K562 (cell line): ENCODE measurements around the gene MBNL2.

ENCODE experiments used
- ELF4 ChIP-seq: fragments of 450-650 bp; formaldehyde crosslinking; IDR thresholded peaks from 2 replicates; pipeline ENCODE4 v1.4.0; 2022; ENCODE audit warnings: missing genetic modification characterization
- IRF2 ChIP-seq: sonication (generic); formaldehyde crosslinking; IDR thresholded peaks from 2 replicates; pipeline ENCODE4 v1.8.1; 2022; ENCODE audit warnings: mild to moderate bottlenecking, missing genetic modification reagents
- NFIC ChIP-seq: fragments of 450-650 bp; IDR thresholded peaks from 2 replicates; pipeline ENCODE4 v1.6.1; 2017; ENCODE audit warnings: mild to moderate bottlenecking, inconsistent platforms
- POLR2H ChIP-seq: IDR thresholded peaks from 2 replicates; pipeline ENCODE4 v1.6.1; 2016; ENCODE audit warnings: missing genetic modification characterization, low read depth, mild to moderate bottlenecking, control low read depth, missing compliant biosample characterization, moderate library complexity
- TCF7 ChIP-seq: sonication (generic); IDR thresholded peaks from 2 replicates; pipeline ENCODE4 v1.6.1; 2016; ENCODE audit warnings: antibody characterized with exemption, borderline replicate concordance
- ZBTB7A ChIP-seq: IDR thresholded peaks from 2 replicates; pipeline ENCODE4 v1.6.1; 2011; ENCODE audit warnings: low read depth, mild to moderate bottlenecking, low read length, moderate library complexity, borderline replicate concordance; ENCODE audit not compliant: control insufficient read depth
- TF ChIP-seq, protein P1 (sequence below), 3 experiments: IDR thresholded peaks in 2 of 3; conservative IDR thresholded peaks in 1 of 3; 2 replicates each; pipeline ENCODE4 v1.5.1; 2011 to 2012; ENCODE audit warnings: low read length in 3 of 3, mild to moderate bottlenecking in 3 of 3, control low read depth in 2 of 3, improper control_type of control experiment in 1 of 3, inconsistent platforms in 1 of 3, low read depth in 1 of 3, mixed read lengths in 1 of 3, moderate library complexity in 1 of 3; ENCODE audit not compliant: insufficient read depth in 2 of 3
- TF ChIP-seq, protein P2 (sequence below): sonication (generic); formaldehyde crosslinking; IDR thresholded peaks from 2 replicates; pipeline ENCODE4 v1.8.1; 2023; ENCODE audit warnings: mild to moderate bottlenecking, missing genetic modification reagents
- TF ChIP-seq, protein P3 (sequence below): fragments of 450-650 bp; IDR thresholded peaks from 2 replicates; pipeline ENCODE4 v1.6.1; 2017; ENCODE audit warnings: antibody characterized with exemption
- TF ChIP-seq, protein P4 (sequence below): fragments of 450-650 bp; conservative IDR thresholded peaks from 2 replicates; pipeline ENCODE4 v1.6.1; 2016; ENCODE audit warnings: missing genetic modification characterization, low read depth, mild to moderate bottlenecking, control low read depth, missing compliant biosample characterization

DNA sequence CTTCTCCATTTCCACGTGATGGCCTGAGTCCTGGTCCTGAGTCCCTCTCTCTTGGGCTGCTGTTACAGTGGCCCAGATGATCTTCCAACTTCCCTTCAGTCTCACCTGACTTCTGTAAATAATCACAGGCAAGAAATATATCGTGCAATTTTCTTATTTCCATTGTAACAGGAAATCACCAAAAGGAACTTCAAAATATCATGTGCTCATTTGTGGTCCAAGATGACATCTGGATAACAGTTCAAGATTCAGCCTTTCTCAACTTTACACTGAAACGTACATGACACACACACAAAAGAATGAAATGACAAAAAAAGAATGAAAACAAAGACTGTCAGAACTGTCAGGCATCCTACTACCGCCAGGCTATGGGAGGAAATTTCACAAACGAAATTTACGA is 189.9 kb downstream of the MBNL2 start:
- TF ChIP-seq ELF4 (CRISPR knock-in tag) (no peak), IRF2 (CRISPR knock-in tag) (no peak), NFIC (no peak), ZBTB7A (no peak), TCF7 (no peak), POLR2H (tag) (no peak)
- TF ChIP-seq, protein P1, sequence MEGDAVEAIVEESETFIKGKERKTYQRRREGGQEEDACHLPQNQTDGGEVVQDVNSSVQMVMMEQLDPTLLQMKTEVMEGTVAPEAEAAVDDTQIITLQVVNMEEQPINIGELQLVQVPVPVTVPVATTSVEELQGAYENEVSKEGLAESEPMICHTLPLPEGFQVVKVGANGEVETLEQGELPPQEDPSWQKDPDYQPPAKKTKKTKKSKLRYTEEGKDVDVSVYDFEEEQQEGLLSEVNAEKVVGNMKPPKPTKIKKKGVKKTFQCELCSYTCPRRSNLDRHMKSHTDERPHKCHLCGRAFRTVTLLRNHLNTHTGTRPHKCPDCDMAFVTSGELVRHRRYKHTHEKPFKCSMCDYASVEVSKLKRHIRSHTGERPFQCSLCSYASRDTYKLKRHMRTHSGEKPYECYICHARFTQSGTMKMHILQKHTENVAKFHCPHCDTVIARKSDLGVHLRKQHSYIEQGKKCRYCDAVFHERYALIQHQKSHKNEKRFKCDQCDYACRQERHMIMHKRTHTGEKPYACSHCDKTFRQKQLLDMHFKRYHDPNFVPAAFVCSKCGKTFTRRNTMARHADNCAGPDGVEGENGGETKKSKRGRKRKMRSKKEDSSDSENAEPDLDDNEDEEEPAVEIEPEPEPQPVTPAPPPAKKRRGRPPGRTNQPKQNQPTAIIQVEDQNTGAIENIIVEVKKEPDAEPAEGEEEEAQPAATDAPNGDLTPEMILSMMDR (IDR thresholded peaks at IDR 0.05 in 2 of 3, conservative IDR thresholded peaks at IDR 0.05 in 1 of 3; ENCODE audit: insufficient read depth in 2 of 3, low read depth in 1 of 3, low read length in 3 of 3) = no peak
- TF ChIP-seq, protein P2, sequence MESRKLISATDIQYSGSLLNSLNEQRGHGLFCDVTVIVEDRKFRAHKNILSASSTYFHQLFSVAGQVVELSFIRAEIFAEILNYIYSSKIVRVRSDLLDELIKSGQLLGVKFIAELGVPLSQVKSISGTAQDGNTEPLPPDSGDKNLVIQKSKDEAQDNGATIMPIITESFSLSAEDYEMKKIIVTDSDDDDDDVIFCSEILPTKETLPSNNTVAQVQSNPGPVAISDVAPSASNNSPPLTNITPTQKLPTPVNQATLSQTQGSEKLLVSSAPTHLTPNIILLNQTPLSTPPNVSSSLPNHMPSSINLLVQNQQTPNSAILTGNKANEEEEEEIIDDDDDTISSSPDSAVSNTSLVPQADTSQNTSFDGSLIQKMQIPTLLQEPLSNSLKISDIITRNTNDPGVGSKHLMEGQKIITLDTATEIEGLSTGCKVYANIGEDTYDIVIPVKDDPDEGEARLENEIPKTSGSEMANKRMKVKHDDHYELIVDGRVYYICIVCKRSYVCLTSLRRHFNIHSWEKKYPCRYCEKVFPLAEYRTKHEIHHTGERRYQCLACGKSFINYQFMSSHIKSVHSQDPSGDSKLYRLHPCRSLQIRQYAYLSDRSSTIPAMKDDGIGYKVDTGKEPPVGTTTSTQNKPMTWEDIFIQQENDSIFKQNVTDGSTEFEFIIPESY (CRISPR knock-in tag) = no peak
- TF ChIP-seq, protein P3, sequence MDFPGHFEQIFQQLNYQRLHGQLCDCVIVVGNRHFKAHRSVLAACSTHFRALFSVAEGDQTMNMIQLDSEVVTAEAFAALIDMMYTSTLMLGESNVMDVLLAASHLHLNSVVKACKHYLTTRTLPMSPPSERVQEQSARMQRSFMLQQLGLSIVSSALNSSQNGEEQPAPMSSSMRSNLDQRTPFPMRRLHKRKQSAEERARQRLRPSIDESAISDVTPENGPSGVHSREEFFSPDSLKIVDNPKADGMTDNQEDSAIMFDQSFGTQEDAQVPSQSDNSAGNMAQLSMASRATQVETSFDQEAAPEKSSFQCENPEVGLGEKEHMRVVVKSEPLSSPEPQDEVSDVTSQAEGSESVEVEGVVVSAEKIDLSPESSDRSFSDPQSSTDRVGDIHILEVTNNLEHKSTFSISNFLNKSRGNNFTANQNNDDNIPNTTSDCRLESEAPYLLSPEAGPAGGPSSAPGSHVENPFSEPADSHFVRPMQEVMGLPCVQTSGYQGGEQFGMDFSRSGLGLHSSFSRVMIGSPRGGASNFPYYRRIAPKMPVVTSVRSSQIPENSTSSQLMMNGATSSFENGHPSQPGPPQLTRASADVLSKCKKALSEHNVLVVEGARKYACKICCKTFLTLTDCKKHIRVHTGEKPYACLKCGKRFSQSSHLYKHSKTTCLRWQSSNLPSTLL = no peak
- TF ChIP-seq, protein P4, sequence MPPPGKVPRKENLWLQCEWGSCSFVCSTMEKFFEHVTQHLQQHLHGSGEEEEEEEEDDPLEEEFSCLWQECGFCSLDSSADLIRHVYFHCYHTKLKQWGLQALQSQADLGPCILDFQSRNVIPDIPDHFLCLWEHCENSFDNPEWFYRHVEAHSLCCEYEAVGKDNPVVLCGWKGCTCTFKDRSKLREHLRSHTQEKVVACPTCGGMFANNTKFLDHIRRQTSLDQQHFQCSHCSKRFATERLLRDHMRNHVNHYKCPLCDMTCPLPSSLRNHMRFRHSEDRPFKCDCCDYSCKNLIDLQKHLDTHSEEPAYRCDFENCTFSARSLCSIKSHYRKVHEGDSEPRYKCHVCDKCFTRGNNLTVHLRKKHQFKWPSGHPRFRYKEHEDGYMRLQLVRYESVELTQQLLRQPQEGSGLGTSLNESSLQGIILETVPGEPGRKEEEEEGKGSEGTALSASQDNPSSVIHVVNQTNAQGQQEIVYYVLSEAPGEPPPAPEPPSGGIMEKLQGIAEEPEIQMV (tag) = no peak
